GM23338 (cell line): ENCODE measurements around the gene ANKRD2. TPM values are rescaled to one million over a fixed set of nuclear protein-coding genes. Genes with fewer than 3 reads are reported as not detected.
A peak's percentile ranks its signal among the peaks of the same experiment; 100 is the strongest.

Experiments used
- ATAC-seq: fragments of 200-7000 bp; cut with Tn5 transposase; 3 replicates; pipeline ENCODE4 v1.9.1; 2020
- DNase-seq: peaks from one replicate; pipeline ENCODE4 v3.0.0-alpha.2; 2015; ENCODE audit warnings: low spot score
- H2AFZ ChIP-seq: fragments of 200-600 bp; sonication (generic); 2 replicates; pipeline ENCODE4 v1.8.0; 2016; ENCODE audit warnings: antibody characterized with exemption, mild to moderate bottlenecking, moderate library complexity
- H3F3A ChIP-seq: fragments of 200-600 bp; sonication (generic); replicated peaks from 2 replicates; pipeline ENCODE4 v1.8.0; 2017; ENCODE audit warnings: antibody characterized with exemption, mixed run types, low read depth
- H3K27ac ChIP-seq: fragments of 200-600 bp; sonication (generic); 2 replicates; pipeline ENCODE4 v1.6.1; 2016; ENCODE audit warnings: low read depth
- H3K27me3 ChIP-seq: fragments of 200-600 bp; sonication (generic); 2 replicates; pipeline ENCODE4 v1.8.0; 2016; ENCODE audit warnings: mild to moderate bottlenecking, mixed run types, moderate library complexity; ENCODE audit not compliant: insufficient read depth
- H3K36me3 ChIP-seq: fragments of 200-600 bp; sonication (generic); 2 replicates; pipeline ENCODE4 v1.8.0; 2016; ENCODE audit warnings: mild to moderate bottlenecking; ENCODE audit not compliant: insufficient read depth
- H3K4me1 ChIP-seq: fragments of 200-600 bp; sonication (generic); 2 replicates; pipeline ENCODE4 v1.8.0; 2016; ENCODE audit warnings: mild to moderate bottlenecking, moderate library complexity; ENCODE audit not compliant: insufficient read depth
- H3K4me2 ChIP-seq: fragments of 200-600 bp; sonication (generic); 2 replicates; pipeline ENCODE4 v1.7.1; 2017; ENCODE audit warnings: mixed run types
- H3K4me3 ChIP-seq: fragments of 200-600 bp; sonication (generic); 2 replicates; pipeline ENCODE4 v1.6.1; 2016; ENCODE audit warnings: mixed run types
- H3K79me2 ChIP-seq: fragments of 200-600 bp; sonication (generic); replicated peaks from 2 replicates; pipeline ENCODE4 v1.8.0; 2017; ENCODE audit warnings: mild to moderate bottlenecking; ENCODE audit not compliant: insufficient read depth
- H3K9me2 ChIP-seq: fragments of 200-600 bp; sonication (generic); 2 replicates; pipeline ENCODE4 v1.8.0; 2017; ENCODE audit not compliant: insufficient read depth
- H4K20me1 ChIP-seq: fragments of 200-600 bp; sonication (generic); replicated peaks from 2 replicates; pipeline ENCODE4 v1.8.0; 2017; ENCODE audit warnings: mild to moderate bottlenecking; ENCODE audit not compliant: insufficient read depth
- H3K27ac Mint-ChIP-seq: 2 replicates; pipeline ENCODE4 v1.8.0; 2020; ENCODE audit warnings: inconsistent platforms, mild to moderate bottlenecking, moderate library complexity, mixed read lengths
- H3K27me3 Mint-ChIP-seq: 3 replicates; pipeline ENCODE4 v1.8.0; 2022; ENCODE audit warnings: low read depth, mild to moderate bottlenecking, moderate library complexity, mixed read lengths, inconsistent platforms; ENCODE audit not compliant: insufficient read depth, poor library complexity
- H3K36me3 Mint-ChIP-seq: 3 replicates; pipeline ENCODE4 v1.8.0; 2021; ENCODE audit warnings: low read depth, mild to moderate bottlenecking, inconsistent platforms, moderate library complexity, mixed read lengths
- H3K4me1 Mint-ChIP-seq: 3 replicates; pipeline ENCODE4 v1.8.0; 2020; ENCODE audit warnings: mild to moderate bottlenecking, inconsistent platforms, mixed read lengths
- H3K4me3 Mint-ChIP-seq: 3 replicates; pipeline ENCODE4 v1.8.0; 2021; ENCODE audit warnings: moderate library complexity, mild to moderate bottlenecking, inconsistent platforms, mixed read lengths
- H3K9me3 Mint-ChIP-seq: 3 replicates; pipeline ENCODE4 v1.8.0; 2020; ENCODE audit warnings: moderate library complexity, mild to moderate bottlenecking, inconsistent platforms, mixed read lengths
- CREB1 ChIP-seq: fragments of 250-450 bp; sonication (Bioruptor Pico); IDR thresholded peaks from 2 replicates; pipeline ENCODE4 v1.5.0; 2020; ENCODE audit warnings: low read depth, mild to moderate bottlenecking, moderate library complexity
- EZH2 ChIP-seq: fragments of 200-600 bp; sonication (generic); IDR thresholded peaks from one replicate; pipeline ENCODE4 v1.8.0; 2017; ENCODE audit warnings: antibody characterized with exemption, mild to moderate bottlenecking, low read depth; ENCODE audit not compliant: unreplicated experiment
- EZH2phosphoT487 ChIP-seq: fragments of 200-600 bp; sonication (generic); IDR thresholded peaks from one replicate; pipeline ENCODE4 v1.8.1; 2018; ENCODE audit warnings: antibody characterized with exemption; ENCODE audit not compliant: unreplicated experiment
- JUNB ChIP-seq: IDR thresholded peaks from one replicate; pipeline ENCODE4 v1.6.1; 2016; ENCODE audit warnings: antibody characterized with exemption; ENCODE audit not compliant: unreplicated experiment
- NANOG ChIP-seq: IDR thresholded peaks from 2 replicates; pipeline ENCODE4 v1.6.1; 2016; ENCODE audit warnings: antibody characterized with exemption, borderline replicate concordance
- POLR2AphosphoS5 ChIP-seq: IDR thresholded peaks from 2 replicates; pipeline ENCODE4 v1.6.1; 2016; ENCODE audit warnings: antibody characterized with exemption, low read depth
- STAT1 ChIP-seq: IDR thresholded peaks from one replicate; pipeline ENCODE4 v1.6.1; 2016; ENCODE audit warnings: antibody characterized with exemption; ENCODE audit not compliant: unreplicated experiment
- ZNF114 ChIP-seq: fragments of 250-450 bp; sonication (Bioruptor Pico); IDR thresholded peaks from 2 replicates; pipeline ENCODE4 v1.5.0; 2020; ENCODE audit warnings: mild to moderate bottlenecking, moderate library complexity
- ZNF331 ChIP-seq: fragments of 250-450 bp; sonication (Bioruptor Pico); IDR thresholded peaks from 2 replicates; pipeline ENCODE4 v1.5.0; 2020; ENCODE audit warnings: low read depth, mild to moderate bottlenecking, moderate library complexity
- polyA plus RNA-seq: library from polyadenylated mRNA; unstranded; fragments of >200 nt; fragmentation: Nextera tagmentation; extraction: Ambion mirVana; gene quantifications from 2 replicates; pipeline ENCODE4 v1.2.1, GENCODE V29; 2016
- total RNA-seq: library from RNA; depleted of rRNA; stranded (reverse); fragments of >200 nt; shearing (Covaris generic); gene quantifications from 2 replicates; pipeline ENCODE4 v1.2.3, GENCODE V29; 2014
- TF ChIP-seq, protein P1 (sequence below): IDR thresholded peaks from one replicate; pipeline ENCODE4 v1.6.1; 2018; ENCODE audit warnings: antibody characterized with exemption; ENCODE audit not compliant: unreplicated experiment
- TF ChIP-seq, protein P2 (sequence below), 2 experiments: fragments of 200-600 bp in 1 of 2; sonication (generic) in 1 of 2; conservative IDR thresholded peaks; 2 replicates each; pipeline versions ENCODE4 v1.5.1 to v1.6.1; 2016 to 2017; ENCODE audit warnings: antibody characterized with exemption in 2 of 2, low read depth in 2 of 2, mild to moderate bottlenecking in 2 of 2, moderate library complexity in 1 of 2
- TF ChIP-seq, protein P3 (sequence below): IDR thresholded peaks from 2 replicates; pipeline ENCODE4 v1.6.1; 2016; ENCODE audit warnings: antibody characterized with exemption
- TF ChIP-seq, protein P4 (sequence below): fragments of 250-450 bp; sonication (Bioruptor Pico); IDR thresholded peaks from 2 replicates; pipeline ENCODE4 v1.5.0; 2020; ENCODE audit warnings: mild to moderate bottlenecking, moderate library complexity

ANKRD2 gene
- total and polyA plus RNA-seq, 2 experiments from 2014 or later: not detected

DNA sequence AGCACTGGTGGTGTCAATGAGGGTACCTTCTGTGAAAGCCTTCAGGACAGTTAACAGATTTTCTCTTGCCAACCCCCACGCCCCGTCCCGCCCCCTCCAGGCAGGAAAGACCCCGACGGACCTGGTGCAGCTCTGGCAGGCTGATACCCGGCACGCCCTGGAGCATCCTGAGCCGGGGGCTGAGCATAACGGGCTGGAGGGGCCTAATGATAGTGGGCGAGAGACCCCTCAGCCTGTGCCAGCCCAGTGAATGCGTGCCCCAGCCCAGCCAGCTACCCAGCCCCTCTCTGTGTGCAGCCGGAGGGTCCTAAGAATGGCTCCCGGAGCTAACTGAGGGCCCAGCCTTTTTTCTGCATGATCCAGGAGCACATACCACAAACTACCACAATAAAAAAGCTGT, 10.9 kb downstream of the ANKRD2 start:
- peaks cover 3% of the 10 kb centered on the region for H3K4me1 ChIP-seq
- H3K9me3 Mint-ChIP-seq: no peaks in the 10 kb centered on the region
- no peaks in the 10 kb centered on the region for H4K20me1 ChIP-seq
- no peaks in the 10 kb centered on the region for H3K36me3 ChIP-seq
- no peak for DNase-seq
- no peak for ATAC-seq
- H3K9me2 ChIP-seq: no peaks in the 10 kb centered on the region
- H3K27ac ChIP-seq: no peak overlapping the region
- H3K79me2 ChIP-seq: no peaks in the 10 kb centered on the region
- H3K27me3 ChIP-seq: no peaks in the 10 kb centered on the region
- H3K36me3 Mint-ChIP-seq: no peaks in the 10 kb centered on the region
- no peak overlapping the region; the same call in 1 of the 2 replicates for H3K27ac Mint-ChIP-seq
- no peak overlapping the region for H3K4me2 ChIP-seq
- peaks cover 8% of the 10 kb centered on the region for H3K27me3 Mint-ChIP-seq
- H3K4me3 Mint-ChIP-seq: no peak overlapping the region
- peaks cover 10% of the 10 kb centered on the region; the same call in 2 of the 3 replicates for H3K4me1 Mint-ChIP-seq
- H2AFZ ChIP-seq: peak overlapping the region; percentile 93
- no peak overlapping the region for H3K4me3 ChIP-seq
- H3F3A ChIP-seq: no peaks in the 10 kb centered on the region
- TF ChIP-seq EZH2phosphoT487: no peak
- TF ChIP-seq, protein P1, sequence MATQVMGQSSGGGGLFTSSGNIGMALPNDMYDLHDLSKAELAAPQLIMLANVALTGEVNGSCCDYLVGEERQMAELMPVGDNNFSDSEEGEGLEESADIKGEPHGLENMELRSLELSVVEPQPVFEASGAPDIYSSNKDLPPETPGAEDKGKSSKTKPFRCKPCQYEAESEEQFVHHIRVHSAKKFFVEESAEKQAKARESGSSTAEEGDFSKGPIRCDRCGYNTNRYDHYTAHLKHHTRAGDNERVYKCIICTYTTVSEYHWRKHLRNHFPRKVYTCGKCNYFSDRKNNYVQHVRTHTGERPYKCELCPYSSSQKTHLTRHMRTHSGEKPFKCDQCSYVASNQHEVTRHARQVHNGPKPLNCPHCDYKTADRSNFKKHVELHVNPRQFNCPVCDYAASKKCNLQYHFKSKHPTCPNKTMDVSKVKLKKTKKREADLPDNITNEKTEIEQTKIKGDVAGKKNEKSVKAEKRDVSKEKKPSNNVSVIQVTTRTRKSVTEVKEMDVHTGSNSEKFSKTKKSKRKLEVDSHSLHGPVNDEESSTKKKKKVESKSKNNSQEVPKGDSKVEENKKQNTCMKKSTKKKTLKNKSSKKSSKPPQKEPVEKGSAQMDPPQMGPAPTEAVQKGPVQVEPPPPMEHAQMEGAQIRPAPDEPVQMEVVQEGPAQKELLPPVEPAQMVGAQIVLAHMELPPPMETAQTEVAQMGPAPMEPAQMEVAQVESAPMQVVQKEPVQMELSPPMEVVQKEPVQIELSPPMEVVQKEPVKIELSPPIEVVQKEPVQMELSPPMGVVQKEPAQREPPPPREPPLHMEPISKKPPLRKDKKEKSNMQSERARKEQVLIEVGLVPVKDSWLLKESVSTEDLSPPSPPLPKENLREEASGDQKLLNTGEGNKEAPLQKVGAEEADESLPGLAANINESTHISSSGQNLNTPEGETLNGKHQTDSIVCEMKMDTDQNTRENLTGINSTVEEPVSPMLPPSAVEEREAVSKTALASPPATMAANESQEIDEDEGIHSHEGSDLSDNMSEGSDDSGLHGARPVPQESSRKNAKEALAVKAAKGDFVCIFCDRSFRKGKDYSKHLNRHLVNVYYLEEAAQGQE: no peak
- TF ChIP-seq JUNB: no peak
- TF ChIP-seq, protein P2, sequence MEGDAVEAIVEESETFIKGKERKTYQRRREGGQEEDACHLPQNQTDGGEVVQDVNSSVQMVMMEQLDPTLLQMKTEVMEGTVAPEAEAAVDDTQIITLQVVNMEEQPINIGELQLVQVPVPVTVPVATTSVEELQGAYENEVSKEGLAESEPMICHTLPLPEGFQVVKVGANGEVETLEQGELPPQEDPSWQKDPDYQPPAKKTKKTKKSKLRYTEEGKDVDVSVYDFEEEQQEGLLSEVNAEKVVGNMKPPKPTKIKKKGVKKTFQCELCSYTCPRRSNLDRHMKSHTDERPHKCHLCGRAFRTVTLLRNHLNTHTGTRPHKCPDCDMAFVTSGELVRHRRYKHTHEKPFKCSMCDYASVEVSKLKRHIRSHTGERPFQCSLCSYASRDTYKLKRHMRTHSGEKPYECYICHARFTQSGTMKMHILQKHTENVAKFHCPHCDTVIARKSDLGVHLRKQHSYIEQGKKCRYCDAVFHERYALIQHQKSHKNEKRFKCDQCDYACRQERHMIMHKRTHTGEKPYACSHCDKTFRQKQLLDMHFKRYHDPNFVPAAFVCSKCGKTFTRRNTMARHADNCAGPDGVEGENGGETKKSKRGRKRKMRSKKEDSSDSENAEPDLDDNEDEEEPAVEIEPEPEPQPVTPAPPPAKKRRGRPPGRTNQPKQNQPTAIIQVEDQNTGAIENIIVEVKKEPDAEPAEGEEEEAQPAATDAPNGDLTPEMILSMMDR (conservative IDR thresholded peaks at IDR 0.05; ENCODE audit: low read depth in 2 of 2): no peak
- no peak for TF ChIP-seq ZNF114 (CRISPR knock-in tag)
- TF ChIP-seq NANOG: no peak
- TF ChIP-seq, protein P3, sequence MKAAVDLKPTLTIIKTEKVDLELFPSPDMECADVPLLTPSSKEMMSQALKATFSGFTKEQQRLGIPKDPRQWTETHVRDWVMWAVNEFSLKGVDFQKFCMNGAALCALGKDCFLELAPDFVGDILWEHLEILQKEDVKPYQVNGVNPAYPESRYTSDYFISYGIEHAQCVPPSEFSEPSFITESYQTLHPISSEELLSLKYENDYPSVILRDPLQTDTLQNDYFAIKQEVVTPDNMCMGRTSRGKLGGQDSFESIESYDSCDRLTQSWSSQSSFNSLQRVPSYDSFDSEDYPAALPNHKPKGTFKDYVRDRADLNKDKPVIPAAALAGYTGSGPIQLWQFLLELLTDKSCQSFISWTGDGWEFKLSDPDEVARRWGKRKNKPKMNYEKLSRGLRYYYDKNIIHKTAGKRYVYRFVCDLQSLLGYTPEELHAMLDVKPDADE: no peak
- no peak for TF ChIP-seq CREB1
- TF ChIP-seq, protein P4, sequence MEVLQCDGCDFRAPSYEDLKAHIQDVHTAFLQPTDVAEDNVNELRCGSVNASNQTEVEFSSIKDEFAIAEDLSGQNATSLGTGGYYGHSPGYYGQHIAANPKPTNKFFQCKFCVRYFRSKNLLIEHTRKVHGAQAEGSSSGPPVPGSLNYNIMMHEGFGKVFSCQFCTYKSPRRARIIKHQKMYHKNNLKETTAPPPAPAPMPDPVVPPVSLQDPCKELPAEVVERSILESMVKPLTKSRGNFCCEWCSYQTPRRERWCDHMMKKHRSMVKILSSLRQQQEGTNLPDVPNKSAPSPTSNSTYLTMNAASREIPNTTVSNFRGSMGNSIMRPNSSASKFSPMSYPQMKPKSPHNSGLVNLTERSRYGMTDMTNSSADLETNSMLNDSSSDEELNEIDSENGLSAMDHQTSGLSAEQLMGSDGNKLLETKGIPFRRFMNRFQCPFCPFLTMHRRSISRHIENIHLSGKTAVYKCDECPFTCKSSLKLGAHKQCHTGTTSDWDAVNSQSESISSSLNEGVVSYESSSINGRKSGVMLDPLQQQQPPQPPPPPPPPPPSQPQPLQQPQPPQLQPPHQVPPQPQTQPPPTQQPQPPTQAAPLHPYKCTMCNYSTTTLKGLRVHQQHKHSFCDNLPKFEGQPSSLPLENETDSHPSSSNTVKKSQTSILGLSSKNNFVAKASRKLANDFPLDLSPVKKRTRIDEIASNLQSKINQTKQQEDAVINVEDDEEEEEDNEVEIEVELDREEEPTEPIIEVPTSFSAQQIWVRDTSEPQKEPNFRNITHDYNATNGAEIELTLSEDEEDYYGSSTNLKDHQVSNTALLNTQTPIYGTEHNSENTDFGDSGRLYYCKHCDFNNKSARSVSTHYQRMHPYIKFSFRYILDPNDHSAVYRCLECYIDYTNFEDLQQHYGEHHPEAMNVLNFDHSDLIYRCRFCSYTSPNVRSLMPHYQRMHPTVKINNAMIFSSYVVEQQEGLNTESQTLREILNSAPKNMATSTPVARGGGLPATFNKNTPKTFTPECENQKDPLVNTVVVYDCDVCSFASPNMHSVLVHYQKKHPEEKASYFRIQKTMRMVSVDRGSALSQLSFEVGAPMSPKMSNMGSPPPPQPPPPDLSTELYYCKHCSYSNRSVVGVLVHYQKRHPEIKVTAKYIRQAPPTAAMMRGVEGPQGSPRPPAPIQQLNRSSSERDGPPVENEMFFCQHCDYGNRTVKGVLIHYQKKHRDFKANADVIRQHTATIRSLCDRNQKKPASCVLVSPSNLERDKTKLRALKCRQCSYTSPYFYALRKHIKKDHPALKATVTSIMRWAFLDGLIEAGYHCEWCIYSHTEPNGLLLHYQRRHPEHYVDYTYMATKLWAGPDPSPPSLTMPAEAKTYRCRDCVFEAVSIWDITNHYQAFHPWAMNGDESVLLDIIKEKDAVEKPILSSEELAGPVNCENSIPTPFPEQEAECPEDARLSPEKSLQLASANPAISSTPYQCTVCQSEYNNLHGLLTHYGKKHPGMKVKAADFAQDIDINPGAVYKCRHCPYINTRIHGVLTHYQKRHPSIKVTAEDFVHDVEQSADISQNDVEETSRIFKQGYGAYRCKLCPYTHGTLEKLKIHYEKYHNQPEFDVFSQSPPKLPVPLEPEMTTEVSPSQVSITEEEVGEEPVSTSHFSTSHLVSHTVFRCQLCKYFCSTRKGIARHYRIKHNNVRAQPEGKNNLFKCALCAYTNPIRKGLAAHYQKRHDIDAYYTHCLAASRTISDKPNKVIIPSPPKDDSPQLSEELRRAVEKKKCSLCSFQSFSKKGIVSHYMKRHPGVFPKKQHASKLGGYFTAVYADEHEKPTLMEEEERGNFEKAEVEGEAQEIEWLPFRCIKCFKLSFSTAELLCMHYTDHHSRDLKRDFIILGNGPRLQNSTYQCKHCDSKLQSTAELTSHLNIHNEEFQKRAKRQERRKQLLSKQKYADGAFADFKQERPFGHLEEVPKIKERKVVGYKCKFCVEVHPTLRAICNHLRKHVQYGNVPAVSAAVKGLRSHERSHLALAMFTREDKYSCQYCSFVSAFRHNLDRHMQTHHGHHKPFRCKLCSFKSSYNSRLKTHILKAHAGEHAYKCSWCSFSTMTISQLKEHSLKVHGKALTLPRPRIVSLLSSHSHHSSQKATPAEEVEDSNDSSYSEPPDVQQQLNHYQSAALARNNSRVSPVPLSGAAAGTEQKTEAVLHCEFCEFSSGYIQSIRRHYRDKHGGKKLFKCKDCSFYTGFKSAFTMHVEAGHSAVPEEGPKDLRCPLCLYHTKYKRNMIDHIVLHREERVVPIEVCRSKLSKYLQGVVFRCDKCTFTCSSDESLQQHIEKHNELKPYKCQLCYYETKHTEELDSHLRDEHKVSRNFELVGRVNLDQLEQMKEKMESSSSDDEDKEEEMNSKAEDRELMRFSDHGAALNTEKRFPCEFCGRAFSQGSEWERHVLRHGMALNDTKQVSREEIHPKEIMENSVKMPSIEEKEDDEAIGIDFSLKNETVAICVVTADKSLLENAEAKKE (CRISPR knock-in tag): no peak
- TF ChIP-seq EZH2: no peak
- no peak for TF ChIP-seq POLR2AphosphoS5
- no peak for TF ChIP-seq ZNF331 (CRISPR knock-in tag)
- no peak for TF ChIP-seq STAT1
